HEK293 (cell line): Measurements from ENCODE around the gene MMP11.

ENCODE experiments used
- CTCF ChIA-PET: fragments of 350-600 bp; formaldehyde crosslinking; extraction: SDS; loops from one replicate; lab custom pipeline; 2021; ENCODE audit warnings: antibody characterized with exemption; lab: Yijun Ruan, JAX
- POLR2A ChIA-PET: fragments of 300-600 bp; formaldehyde crosslinking; extraction: SDS; loops from one replicate; lab custom pipeline; 2020; ENCODE audit warnings: antibody characterized with exemption, inconsistent platforms; lab: Yijun Ruan, JAX
- H3K27ac ChIP-seq: fragments of 200-500 bp; sonication (Bioruptor generic); 2 replicates; pipeline ENCODE4 v1.5.1; 2014; ENCODE audit warnings: low read depth, low read length, control low read depth, inconsistent platforms; ENCODE audit errors: extremely low read depth
- H3K36me3 ChIP-seq, 2 experiments: fragments of 200-500 bp in 1 of 2; sonication (Bioruptor generic) in 1 of 2; 1 replicate in 1 of 2; 2 replicates in 1 of 2; pipeline ENCODE4 v1.5.1; 2014 to 2017; ENCODE audit warnings: inconsistent platforms in 2 of 2, low read length in 2 of 2; ENCODE audit not compliant: control insufficient read depth in 2 of 2, insufficient read depth in 1 of 2
- H3K4me1 ChIP-seq: fragments of 200-500 bp; sonication (Bioruptor generic); 2 replicates; pipeline ENCODE4 v1.5.1; 2014; ENCODE audit warnings: mild to moderate bottlenecking, low read length, inconsistent platforms; ENCODE audit not compliant: control insufficient read depth, insufficient read depth
- H3K4me3 ChIP-seq: 2 replicates; pipeline ENCODE4 v1.5.1; 2011; ENCODE audit warnings: low read depth, mild to moderate bottlenecking, control low read depth, low read length, moderate library complexity
- H3K9me3 ChIP-seq: fragments of 200-500 bp; sonication (Bioruptor generic); 2 replicates; pipeline ENCODE4 v1.5.1; 2014; ENCODE audit warnings: low read depth, low read length, inconsistent platforms; ENCODE audit not compliant: control insufficient read depth, insufficient read depth
- BCL11A ChIP-seq: fragments of 450-650 bp; formaldehyde crosslinking; IDR thresholded peaks from 2 replicates; pipeline ENCODE4 v1.5.1; 2016; ENCODE audit warnings: low read depth, missing biosample characterization, missing genetic modification characterization
- FEZF1 ChIP-seq: fragments of 450-650 bp; formaldehyde crosslinking; IDR thresholded peaks from 2 replicates; pipeline ENCODE4 v1.5.1; 2016; ENCODE audit warnings: missing biosample characterization, missing genetic modification characterization
- GLI2 ChIP-seq: fragments of 450-650 bp; formaldehyde crosslinking; IDR thresholded peaks from 2 replicates; pipeline ENCODE4; 2017; ENCODE audit warnings: missing biosample characterization, missing genetic modification characterization, low read depth, borderline replicate concordance
- MYNN ChIP-seq: fragments of 450-650 bp; formaldehyde crosslinking; IDR thresholded peaks from 2 replicates; pipeline ENCODE4 v1.5.1; 2016; ENCODE audit warnings: missing biosample characterization, missing genetic modification characterization, borderline replicate concordance
- PATZ1 ChIP-seq: fragments of 450-650 bp; formaldehyde crosslinking; IDR thresholded peaks from 2 replicates; pipeline ENCODE4 v1.5.1; 2016; ENCODE audit warnings: missing biosample characterization, missing genetic modification characterization
- PRDM6 ChIP-seq: fragments of 450-650 bp; formaldehyde crosslinking; IDR thresholded peaks from 2 replicates; pipeline ENCODE4 v1.5.1; 2017; ENCODE audit warnings: missing biosample characterization, missing genetic modification characterization
- SP2 ChIP-seq: fragments of 450-650 bp; formaldehyde crosslinking; IDR thresholded peaks from 2 replicates; pipeline ENCODE4 v1.5.1; 2016; ENCODE audit warnings: missing biosample characterization, missing genetic modification characterization
- TCF7L2 ChIP-seq: IDR thresholded peaks from 2 replicates; pipeline ENCODE4 v1.6.1; 2011; ENCODE audit warnings: low read depth, mild to moderate bottlenecking, inconsistent platforms, low read length, moderate library complexity, borderline replicate concordance
- WT1 ChIP-seq: fragments of 450-650 bp; formaldehyde crosslinking; IDR thresholded peaks from 2 replicates; pipeline ENCODE4 v1.5.1; 2016; ENCODE audit warnings: missing biosample characterization, missing genetic modification characterization
- YY1 ChIP-seq: fragments of 450-650 bp; formaldehyde crosslinking; IDR thresholded peaks from 2 replicates; pipeline ENCODE4 v1.5.1; 2018; ENCODE audit warnings: missing biosample characterization, missing genetic modification characterization
- ZBTB26 ChIP-seq: fragments of 450-650 bp; formaldehyde crosslinking; optimal IDR thresholded peaks from 2 replicates; pipeline ENCODE3; 2016; ENCODE audit warnings: missing biosample characterization, mild to moderate bottlenecking, missing genetic modification characterization
- ZBTB6 ChIP-seq: fragments of 450-650 bp; formaldehyde crosslinking; IDR thresholded peaks from 2 replicates; pipeline ENCODE4 v1.5.1; 2017; ENCODE audit warnings: missing biosample characterization, missing genetic modification characterization
- ZBTB7A ChIP-seq: fragments of 450-650 bp; formaldehyde crosslinking; IDR thresholded peaks from 2 replicates; pipeline ENCODE4 v1.5.1; 2016; ENCODE audit warnings: low read depth, missing biosample characterization, missing genetic modification characterization
- ZFHX2 ChIP-seq: fragments of 450-650 bp; formaldehyde crosslinking; conservative IDR thresholded peaks from 2 replicates; pipeline ENCODE4 v1.5.1; 2016; ENCODE audit warnings: missing biosample characterization, missing genetic modification characterization
- ZFP37 ChIP-seq: fragments of 450-650 bp; formaldehyde crosslinking; IDR thresholded peaks from 2 replicates; pipeline ENCODE4 v1.5.1; 2016; ENCODE audit warnings: missing biosample characterization, missing genetic modification characterization
- ZNF114 ChIP-seq: fragments of 450-650 bp; formaldehyde crosslinking; IDR thresholded peaks from 2 replicates; pipeline ENCODE4 v1.5.0; 2017; ENCODE audit warnings: missing biosample characterization, missing genetic modification characterization
- ZNF169 ChIP-seq: fragments of 450-650 bp; formaldehyde crosslinking; IDR thresholded peaks from 2 replicates; pipeline ENCODE4 v1.5.1; 2016; ENCODE audit warnings: missing biosample characterization, missing genetic modification characterization
- ZNF302 ChIP-seq: fragments of 450-650 bp; formaldehyde crosslinking; IDR thresholded peaks from 2 replicates; pipeline ENCODE4 v1.5.1; 2016; ENCODE audit warnings: missing biosample characterization, missing genetic modification characterization, low read depth
- ZNF677 ChIP-seq: fragments of 450-650 bp; IDR thresholded peaks from 2 replicates; pipeline ENCODE4 v1.5.0; 2018; ENCODE audit warnings: missing biosample characterization, mild to moderate bottlenecking, missing genetic modification characterization, moderate library complexity
- ZNF785 ChIP-seq: fragments of 450-650 bp; formaldehyde crosslinking; IDR thresholded peaks from 2 replicates; pipeline ENCODE4 v1.5.1; 2016; ENCODE audit warnings: missing biosample characterization, missing genetic modification characterization

The MMP11 gene

GRCh38 chr22:23812378-23812777 lies 39.7 kb downstream of the MMP11 start:
- TF ChIP-seq ZNF677 (tag by site-specific recombination) = no peak
- TF ChIP-seq ZNF785 (tag by site-specific recombination) = no peak
- no peak overlapping the region for H3K27ac ChIP-seq
- H3K4me3 ChIP-seq = no peak overlapping the region
- no peaks in the 10 kb centered on the region for H3K4me1 ChIP-seq
- peaks cover 26 to 55% of the 10 kb centered on the region in 2 experiments for H3K36me3 ChIP-seq
- POLR2A ChIA-PET = interaction anchor here (1.3 kb wide), 1 partner anchor 10 kb away, joined by 3 read pairs; no protein-coding TSS in a partner anchor
- no peaks in the 10 kb centered on the region for H3K9me3 ChIP-seq
- CTCF ChIA-PET = interaction anchor here (0.6 to 0.8 kb wide), 3 partner anchors 11 to 243 kb away, joined by 3 to 10 read pairs (median 3); no protein-coding TSS in a partner anchor

GRCh38 chr22:23815541-23816155 lies 43.0 kb downstream of the MMP11 start:
- no peak overlapping the region for H3K27ac ChIP-seq
- H3K4me1 ChIP-seq = no peaks in the 10 kb centered on the region
- TF ChIP-seq MYNN (tag by site-specific recombination) (no peak), YY1 (tag by site-specific recombination) (no peak), PRDM6 (tag by site-specific recombination) (no peak), ZFP37 (no peak), ZBTB6 (tag by site-specific recombination) (no peak), ZBTB26 (tag by site-specific recombination) (no peak), GLI2 (tag by site-specific recombination) (no peak), TCF7L2 (no peak), BCL11A (tag by site-specific recombination) (no peak), PATZ1 (tag by site-specific recombination) (no peak), ZFHX2 (no peak), WT1 (tag by site-specific recombination) (no peak), ZNF114 (tag by site-specific recombination) (no peak), FEZF1 (tag by site-specific recombination) (no peak), SP2 (no peak), ZNF169 (tag by site-specific recombination) (no peak), ZNF302 (no peak), ZBTB7A (tag by site-specific recombination) (no peak)
- TF ChIP-seq, all 188 proteins: peak for 0
- no peaks in the 10 kb centered on the region for H3K9me3 ChIP-seq
- POLR2A ChIA-PET = no interaction called here
- CTCF ChIA-PET = interaction anchor here (0.9 kb wide), 1 partner anchor 67 kb away, joined by 3 read pairs; no protein-coding TSS in a partner anchor
- no peak overlapping the region for H3K4me3 ChIP-seq
- H3K36me3 ChIP-seq = peaks cover 47 to 82% of the 10 kb centered on the region in 2 experiments
